Measurements from ENCODE around the gene PRSS56. TPM values are rescaled to one million over a fixed set of nuclear protein-coding genes. Genes with fewer than 3 reads are reported as not detected.
"Not testable (repeated sequence)": the region's sequence is repeated elsewhere in the genome, so short reads cannot be mapped to it uniquely, and the experiment has no call there.

The PRSS56 gene
- total RNA-seq, 1 donor from 2014 or later = 0.15 TPM

DNA sequence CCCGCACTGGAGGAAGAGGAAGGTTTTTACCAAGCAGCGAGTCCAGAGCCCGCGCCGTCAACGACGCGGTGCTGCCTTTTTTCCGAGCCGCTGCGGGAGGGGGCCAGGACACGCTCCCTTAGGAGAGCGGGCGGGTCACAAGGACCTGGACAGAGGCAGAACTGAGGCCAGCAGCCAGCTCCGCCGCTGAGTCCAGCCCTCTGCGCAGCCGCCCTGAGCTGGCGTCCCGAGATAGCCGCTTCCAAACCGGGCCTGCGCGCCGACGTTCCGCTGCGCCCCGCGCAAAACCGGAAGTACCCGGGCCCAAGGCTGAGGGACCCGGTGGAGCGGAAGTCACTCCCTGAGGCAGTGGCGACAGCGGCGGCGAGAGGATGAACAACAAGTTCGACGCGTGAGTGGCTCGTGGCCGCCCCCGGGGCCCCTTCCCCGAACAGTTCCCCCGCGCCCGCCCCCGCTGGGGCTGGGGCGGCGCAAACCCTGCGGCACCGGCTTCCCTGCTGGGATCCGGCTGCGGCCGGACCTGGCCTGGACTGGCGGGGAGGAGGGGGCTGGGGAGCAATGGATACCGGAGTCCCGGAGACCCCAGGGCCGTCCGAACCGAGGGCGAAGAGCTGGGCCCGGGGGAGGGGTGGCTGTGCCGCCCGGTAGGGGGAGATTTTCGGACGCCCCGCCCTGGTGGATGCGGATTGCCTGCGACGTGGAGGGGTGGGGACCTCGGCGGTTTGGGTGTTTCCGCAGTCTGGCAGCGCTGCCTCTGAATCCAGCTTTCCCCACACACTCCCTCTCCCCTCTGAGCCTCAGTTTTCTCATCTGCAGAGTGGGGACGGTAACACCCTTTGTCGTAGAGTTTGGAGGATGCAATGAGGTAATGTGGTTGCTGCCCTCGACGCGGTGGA lies 30.4 kb downstream of the PRSS56 start, which contains the start of the genes EIF4E2 and TIGD1:
EIF4E2 (plus strand) TSS at position 336 of the 896 bp plus-strand sequence; CDS start at position 372, 36 bp downstream.
TIGD1 (minus strand) TSS at position 204 of the 896 bp plus-strand sequence. CDS start 675 bp downstream, outside the sequence.
- ATAC-seq = peak; percentile 98
- DNase-seq = peak; percentile 97
- intact Hi-C loops (cut with micrococcal nuclease) = no loop called here

DNA sequence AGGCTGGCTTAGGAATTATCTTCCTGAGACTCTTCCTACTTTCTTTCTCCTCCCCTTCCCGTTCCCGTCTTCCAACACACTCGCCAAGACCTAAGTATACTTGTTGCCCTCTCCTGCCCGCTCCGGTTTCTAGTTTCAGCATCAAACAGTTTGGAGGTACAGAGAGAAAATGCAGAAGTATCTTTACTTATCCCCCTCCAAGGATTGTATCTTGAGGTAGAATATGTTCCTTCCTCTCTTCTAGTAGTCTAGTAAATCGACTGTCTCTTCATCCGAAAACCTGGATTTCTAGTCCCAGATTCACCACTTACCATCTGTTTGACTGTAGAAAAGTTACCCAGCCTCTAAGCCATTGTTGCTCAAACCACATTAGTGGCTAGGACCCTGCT lies 31.1 kb downstream of the PRSS56 start:
- DNase-seq (no peak), ATAC-seq (no peak)
- intact Hi-C loops (cut with micrococcal nuclease) = no loop called here

DNA sequence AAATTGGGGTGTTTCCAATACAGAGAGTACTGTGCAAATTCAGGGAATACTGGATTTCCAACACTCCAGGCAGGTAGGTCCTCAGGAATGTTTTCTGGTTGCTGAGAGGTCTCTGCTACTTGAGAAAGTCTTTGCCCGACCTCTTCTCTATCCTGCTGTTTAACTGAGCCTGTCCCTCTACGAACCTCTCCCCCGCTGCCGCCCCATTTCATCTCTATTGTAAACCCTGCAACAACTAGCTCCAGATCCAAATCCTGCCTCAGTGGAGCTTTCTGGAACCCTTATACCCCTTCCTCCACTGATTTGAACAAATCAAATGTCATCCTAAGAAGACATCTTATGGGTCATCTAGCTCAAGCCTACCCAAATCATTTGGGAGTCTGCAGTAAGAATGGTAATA lies 31.6 kb downstream of the PRSS56 start:
- ATAC-seq (no peak), DNase-seq (no peak)
- intact Hi-C loops (cut with micrococcal nuclease) = no loop called here

DNA sequence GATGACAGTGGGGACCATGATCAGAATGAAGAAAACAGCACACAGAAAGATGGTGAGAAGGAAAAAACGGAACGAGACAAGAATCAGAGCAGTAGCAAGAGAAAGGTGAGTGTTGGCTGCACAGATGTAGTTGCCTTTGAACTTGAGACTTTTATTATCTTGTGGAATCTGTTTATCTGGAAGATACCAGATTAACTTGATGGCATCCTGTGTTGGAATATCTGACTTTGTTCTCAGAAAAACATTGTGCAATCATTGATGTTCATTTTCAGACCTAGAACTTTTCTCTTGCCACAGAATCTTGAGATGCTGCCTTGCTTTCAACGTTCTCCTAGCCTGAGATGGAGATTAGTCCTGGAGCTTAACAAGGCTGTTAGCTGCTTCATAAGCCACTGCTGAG lies 36.2 kb downstream of the PRSS56 start:
- intact Hi-C loops (cut with micrococcal nuclease) = no loop called here
- no peak for ATAC-seq
- DNase-seq = no peak

DNA sequence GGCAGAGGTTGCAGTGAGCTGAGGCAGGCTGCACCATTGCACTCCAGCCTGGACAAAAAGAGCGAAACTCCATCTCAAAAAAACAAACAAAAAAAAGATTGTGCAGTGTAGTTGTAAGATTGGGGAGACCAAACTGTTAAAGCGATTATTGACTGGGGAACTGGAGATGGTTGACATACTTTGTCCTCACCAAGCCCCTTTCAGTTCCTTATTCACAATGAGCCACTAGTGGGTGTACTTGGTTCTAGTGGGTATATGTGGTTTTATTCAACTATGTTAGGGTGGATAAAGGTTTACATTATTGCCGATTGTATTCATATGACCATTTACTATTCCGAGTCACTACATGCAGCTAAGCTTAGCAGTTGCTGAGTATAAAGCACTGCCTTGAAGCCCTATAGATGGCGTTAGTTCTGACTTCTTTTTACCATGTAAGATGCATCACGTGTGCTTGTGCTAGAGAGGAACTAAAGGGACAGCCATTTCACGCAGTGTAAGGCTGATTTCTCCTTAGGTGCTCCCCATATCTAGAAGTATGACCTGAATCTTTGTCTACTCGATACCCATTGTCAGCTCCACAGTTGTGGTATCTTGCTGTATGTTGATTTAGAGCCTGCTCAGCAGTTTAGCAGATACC lies 42.4 kb downstream of the PRSS56 start:
- DNase-seq (no peak), ATAC-seq (no peak)

DNA sequence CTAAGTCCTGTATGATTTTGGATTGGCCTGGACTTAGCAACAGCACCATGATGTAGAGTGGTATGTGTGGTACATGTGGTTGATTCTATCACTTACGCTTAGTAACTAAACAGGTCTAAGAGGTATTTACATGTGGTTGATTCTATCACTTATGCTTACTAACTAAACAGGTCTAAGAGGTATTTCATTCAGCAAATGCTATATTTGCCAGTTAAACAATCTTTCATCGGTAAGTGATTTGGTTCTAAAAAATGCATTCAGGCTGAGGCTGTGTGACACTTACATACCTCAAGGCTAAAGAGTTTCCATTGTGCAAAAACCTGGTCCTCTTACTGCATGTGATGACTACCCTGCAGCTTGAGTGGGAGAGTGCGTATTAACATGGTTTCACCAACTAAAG lies 43.4 kb downstream of the PRSS56 start:
- ATAC-seq (no peak), DNase-seq (no peak)
- intact Hi-C loops (cut with micrococcal nuclease) = no loop called here

More for the DNA sequence above, 42.4 kb downstream of the PRSS56 start:
- intact Hi-C loops (cut with micrococcal nuclease) = no loop called here

DNA sequence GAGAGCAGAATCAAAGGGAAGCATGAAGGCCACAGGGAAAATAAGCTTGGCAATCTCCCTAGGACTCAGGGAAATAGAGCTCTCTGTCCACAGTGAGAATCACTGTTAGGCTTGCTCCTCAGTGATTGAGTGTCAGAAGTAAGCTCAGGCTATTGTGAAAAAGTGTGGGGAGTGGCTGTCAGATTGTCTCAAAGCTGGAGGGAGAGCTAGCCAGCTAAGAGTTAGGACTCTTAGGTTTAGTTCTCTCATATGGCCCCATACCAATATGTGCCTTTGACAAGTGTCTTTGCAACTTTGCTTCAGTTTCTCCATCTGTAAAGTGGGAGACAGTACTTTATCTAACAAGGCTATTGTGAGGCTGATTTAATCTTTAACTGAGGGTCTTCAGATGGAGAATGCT lies 47.5 kb downstream of the PRSS56 start:
- ATAC-seq = no peak
- intact Hi-C loops (cut with micrococcal nuclease) = no loop called here
- no peak for DNase-seq

DNA sequence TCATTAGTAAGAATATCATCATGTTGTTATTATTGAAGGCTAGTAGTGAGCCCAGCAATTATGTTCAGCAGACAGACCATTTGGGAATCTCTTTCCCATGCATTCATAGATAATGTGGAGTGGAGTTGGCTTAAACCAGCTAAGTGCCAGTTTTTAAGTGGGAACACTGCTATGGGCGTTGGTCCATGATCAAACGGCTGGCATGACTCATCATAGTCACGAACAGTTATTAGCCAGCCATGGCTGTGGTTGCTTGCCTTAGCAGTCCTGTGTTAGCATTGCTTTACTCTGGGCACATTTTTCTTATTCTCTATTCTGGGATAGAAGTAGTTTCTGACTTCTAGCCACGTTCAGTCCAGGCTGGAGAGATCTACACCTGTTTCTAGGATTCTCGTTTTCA lies 48.0 kb downstream of the PRSS56 start:
- peak; percentile 87 for ATAC-seq
- intact Hi-C loops (cut with micrococcal nuclease) = no loop called here
- DNase-seq = no peak

DNA sequence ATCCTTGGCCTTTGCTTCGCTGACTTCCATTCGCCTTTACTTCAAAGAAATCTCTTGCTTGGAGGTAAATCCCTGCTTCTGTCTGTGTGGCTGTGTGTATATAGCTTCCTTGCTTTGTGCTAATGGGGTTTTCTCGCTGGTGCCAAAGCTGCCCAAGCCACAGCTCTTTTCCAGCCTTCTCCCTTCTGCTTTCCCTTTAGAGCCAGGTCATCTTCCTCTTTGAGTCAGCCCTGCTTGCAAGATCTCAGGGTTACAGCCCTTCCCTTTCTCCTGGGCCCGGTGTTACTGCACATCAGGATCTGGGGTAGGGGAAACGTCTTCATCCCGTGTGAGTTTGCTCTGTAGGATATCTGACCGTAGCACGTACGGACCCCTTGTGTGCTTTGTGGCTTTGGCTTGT lies 49.4 kb downstream of the PRSS56 start:
- intact Hi-C loops (cut with micrococcal nuclease) = no loop called here
- DNase-seq (no peak), ATAC-seq (no peak)

DNA sequence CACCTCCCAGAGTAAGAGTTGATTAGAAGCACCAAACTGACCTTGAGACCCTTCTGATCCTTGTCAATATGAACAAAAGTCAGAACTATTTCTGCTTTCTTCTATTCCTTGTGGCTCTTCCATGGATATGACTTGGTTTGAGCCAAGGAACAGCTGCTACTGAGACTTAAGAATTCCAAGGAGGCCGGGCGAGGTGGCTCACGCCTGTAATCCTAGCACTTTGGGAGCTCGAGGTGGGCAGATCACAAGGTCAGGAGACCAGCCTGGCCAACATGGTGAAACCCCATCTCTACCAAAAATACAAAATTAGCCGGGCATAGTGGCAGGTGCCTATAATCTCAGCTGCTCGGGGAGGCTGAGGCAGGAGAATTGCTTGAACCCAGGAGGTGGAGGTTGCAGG lies 50.3 kb downstream of the PRSS56 start:
- ATAC-seq; intact Hi-C loops (cut with micrococcal nuclease); DNase-seq: not testable (repeated sequence)

DNA sequence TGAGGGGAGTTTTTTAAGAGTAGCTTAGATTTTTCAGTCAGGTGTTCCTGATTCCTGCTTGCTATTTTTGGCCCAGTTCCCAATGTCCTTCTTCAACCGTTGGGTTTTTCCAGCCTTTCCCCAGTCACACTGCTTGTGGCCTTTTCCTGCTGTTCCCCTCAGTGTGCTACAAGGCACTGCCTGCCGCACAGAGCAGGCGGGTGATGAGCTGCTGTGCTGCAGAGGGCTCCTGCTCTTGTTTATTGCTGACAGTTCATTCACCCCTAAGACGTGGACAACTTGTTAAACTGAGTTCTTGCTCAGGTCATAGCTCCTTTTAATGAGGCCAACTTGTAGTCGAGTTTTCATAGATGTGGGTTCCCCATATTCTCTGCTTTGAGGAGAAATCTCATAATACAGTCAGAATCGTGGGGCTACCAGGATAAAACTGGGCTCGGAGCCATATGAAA lies 50.9 kb downstream of the PRSS56 start:
- intact Hi-C loops (cut with micrococcal nuclease) = no loop called here
- ATAC-seq (no peak), DNase-seq (no peak)

DNA sequence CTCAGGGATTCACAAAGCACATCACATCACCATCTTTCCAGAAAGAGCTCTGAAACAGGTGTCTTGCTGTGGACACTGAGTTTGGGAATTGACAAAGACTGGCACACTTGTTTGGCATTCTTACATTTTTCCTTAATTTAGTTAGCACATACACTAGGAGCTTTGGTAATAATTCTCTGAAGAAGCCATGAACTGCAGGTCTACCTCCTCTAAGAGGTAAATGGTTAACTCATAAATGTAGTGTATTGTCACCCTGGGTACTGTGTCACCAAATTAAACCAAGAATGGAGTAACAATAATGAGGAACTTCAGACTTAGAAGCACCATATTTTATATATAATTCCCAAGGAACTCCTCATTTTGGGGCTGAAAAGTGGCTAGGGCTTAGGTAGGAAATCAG lies 52.9 kb downstream of the PRSS56 start:
- ATAC-seq (no peak), DNase-seq (no peak)
- intact Hi-C loops (cut with micrococcal nuclease) = no loop called here

DNA sequence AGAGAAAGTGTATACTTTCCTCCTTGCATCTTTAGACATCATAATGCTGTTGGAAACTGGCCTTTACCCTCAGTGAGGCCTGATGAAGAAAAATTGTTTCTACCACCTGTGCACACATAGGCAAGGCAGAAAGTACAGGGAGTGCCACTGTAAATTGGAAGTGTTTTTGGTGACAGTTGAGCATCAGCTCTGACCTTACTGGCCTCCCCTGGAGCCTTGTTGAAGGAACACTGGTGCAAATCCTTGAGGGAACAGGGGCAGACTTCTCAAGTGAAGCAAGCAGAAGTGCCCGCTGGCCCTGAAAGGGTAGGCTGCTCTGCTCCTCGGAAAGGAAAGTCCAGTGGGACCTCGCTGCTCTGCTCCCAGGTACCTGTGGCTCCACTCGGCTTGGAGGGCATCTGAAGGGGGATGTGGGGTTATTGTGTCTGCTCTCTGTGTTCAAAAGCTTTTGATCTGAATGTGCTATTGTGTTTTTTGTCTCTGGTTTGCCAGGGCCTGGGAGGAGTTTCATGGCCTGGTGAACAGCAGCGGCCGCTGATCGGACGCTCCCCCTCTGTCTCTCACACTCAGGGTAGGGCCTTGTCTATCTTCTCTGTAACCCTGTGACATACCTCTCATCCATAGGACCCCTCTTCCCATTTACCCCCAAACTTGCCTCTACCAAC lies 53.7 kb downstream of the PRSS56 start:
- DNase-seq (no peak), ATAC-seq (no peak)
- intact Hi-C loops (cut with micrococcal nuclease) = no loop called here

DNA sequence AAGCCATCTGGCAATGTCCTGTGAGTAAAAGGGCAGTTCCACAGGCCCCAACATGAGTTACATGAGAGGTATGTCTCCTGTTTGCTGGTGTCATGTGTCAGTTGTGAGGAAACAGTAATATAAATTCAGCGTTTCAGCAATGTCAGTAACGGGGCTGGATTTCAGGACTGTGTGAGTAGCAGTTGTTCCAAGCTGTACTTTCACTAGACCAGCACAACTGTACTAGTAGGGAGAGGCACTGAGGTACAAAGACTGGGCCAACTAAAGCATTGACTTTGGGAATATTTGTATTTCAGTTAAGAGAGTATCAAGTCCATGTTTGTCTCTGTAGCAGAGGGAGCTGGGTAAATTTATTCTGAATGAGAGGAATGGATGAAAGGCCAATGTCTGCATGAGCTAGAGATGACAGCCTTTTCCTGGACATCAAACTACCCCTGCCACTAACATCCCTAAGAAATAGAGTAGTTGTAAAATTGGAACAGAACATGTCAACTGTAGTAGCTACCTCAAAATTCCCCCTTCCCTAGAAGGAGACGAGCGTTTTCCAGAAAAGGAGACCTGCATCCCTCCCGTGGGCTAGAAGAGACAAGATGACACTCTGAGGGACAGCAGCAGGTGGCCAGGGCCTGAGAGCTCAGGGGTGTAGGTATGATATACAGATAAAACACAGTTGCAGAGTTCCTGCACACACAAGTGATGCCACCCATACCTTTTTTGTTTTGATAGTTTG lies 54.7 kb downstream of the PRSS56 start:
- intact Hi-C loops (cut with micrococcal nuclease) = no loop called here
- no peak for ATAC-seq
- DNase-seq = no peak

Other genes starting within 250 kb of the PRSS56 start
- not detected for gene ALPP, start 141.6 kb upstream of the PRSS56 start, total RNA-seq
- not detected for gene ALPG, start 113.5 kb upstream of the PRSS56 start, total RNA-seq
- not detected for gene ALPI, start 64.2 kb upstream of the PRSS56 start, total RNA-seq
- gene ECEL1, start 32.6 kb upstream of the PRSS56 start, total RNA-seq = 0.37 TPM
- not detected for gene CHRND, start 5.8 kb downstream of the PRSS56 start, total RNA-seq
- not detected for gene CHRNG, start 19.3 kb downstream of the PRSS56 start, total RNA-seq
- gene TIGD1, start 30.2 kb downstream of the PRSS56 start, total RNA-seq = 1.7 TPM
- gene EIF4E2, start 30.3 kb downstream of the PRSS56 start, total RNA-seq = 40.7 TPM
- gene EFHD1, start 113.2 kb downstream of the PRSS56 start, total RNA-seq = 21.7 TPM
- 59.2 TPM for gene GIGYF2, start 176.9 kb downstream of the PRSS56 start, total RNA-seq

Measured in left ventricle myocardium superior (tissue), 1 donor.